Measurements from ENCODE around the gene ATP6V1B1. TPM values are rescaled to one million over a fixed set of nuclear protein-coding genes. Genes with fewer than 3 reads are reported as not detected.

The ATP6V1B1 gene
- total and polyA plus RNA-seq, 2 of the 13 experiments (the other 11 are each of a cell fraction or from before 2014, with no cell fraction given): 0.58 to 1.6 TPM

GRCh38 chr2:70887550-70888246, 48.0 kb upstream of the ATP6V1B1 start (continued):
- TF ChIP-seq, protein P1, sequence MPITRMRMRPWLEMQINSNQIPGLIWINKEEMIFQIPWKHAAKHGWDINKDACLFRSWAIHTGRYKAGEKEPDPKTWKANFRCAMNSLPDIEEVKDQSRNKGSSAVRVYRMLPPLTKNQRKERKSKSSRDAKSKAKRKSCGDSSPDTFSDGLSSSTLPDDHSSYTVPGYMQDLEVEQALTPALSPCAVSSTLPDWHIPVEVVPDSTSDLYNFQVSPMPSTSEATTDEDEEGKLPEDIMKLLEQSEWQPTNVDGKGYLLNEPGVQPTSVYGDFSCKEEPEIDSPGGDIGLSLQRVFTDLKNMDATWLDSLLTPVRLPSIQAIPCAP (CRISPR knock-in tag; IDR thresholded peaks at IDR 0.05; ENCODE audit: low read depth): no peak
- TF ChIP-seq MTF1 (CRISPR knock-in tag; IDR thresholded peaks at IDR 0.05): no peak
- 0 out of 2 replicates have a peak, but pooled peaks have one; percentile 38 for TF ChIP-seq ZNF891 (CRISPR knock-in tag; IDR thresholded peaks at IDR 0.05)
- no peak for TF ChIP-seq ZNF746 (CRISPR knock-in tag; IDR thresholded peaks at IDR 0.05)
- 0 out of 2 replicates have a peak, but pooled peaks have one; percentile 43 for TF ChIP-seq BRD4 (CRISPR knock-in tag; IDR thresholded peaks at IDR 0.05)
- no peak for TF ChIP-seq CREB1 (IDR thresholded peaks at IDR 0.05)
- TF ChIP-seq CREB1 (CRISPR knock-in tag; IDR thresholded peaks at IDR 0.05): no peak
- peak; percentile 64 for TF ChIP-seq RXRA (CRISPR knock-in tag; IDR thresholded peaks at IDR 0.05)
- no peak for TF ChIP-seq SATB2 (CRISPR knock-in tag; IDR thresholded peaks at IDR 0.05)
- 0 out of 2 replicates have a peak, but pooled peaks have one; percentile 25 for TF ChIP-seq ZNF589 (CRISPR knock-in tag; conservative IDR thresholded peaks at IDR 0.05)
- TF ChIP-seq TFAP4 (IDR thresholded peaks at IDR 0.05; ENCODE audit: borderline replicate concordance, low read depth): peak; percentile 17; the same call in 1 of the 2 replicates
- TF ChIP-seq DMAP1 (CRISPR knock-in tag; IDR thresholded peaks at IDR 0.05): 0 out of 2 replicates have a peak, but pooled peaks have one; percentile 30
- TF ChIP-seq NFKBIZ (CRISPR knock-in tag; IDR thresholded peaks at IDR 0.05): no peak
- TF ChIP-seq MIXL1 (CRISPR knock-in tag; IDR thresholded peaks at IDR 0.05): no peak
- no peak for TF ChIP-seq ZNF431 (CRISPR knock-in tag; IDR thresholded peaks at IDR 0.05; ENCODE audit: borderline replicate concordance, low read depth)
- TF ChIP-seq, protein P2, sequence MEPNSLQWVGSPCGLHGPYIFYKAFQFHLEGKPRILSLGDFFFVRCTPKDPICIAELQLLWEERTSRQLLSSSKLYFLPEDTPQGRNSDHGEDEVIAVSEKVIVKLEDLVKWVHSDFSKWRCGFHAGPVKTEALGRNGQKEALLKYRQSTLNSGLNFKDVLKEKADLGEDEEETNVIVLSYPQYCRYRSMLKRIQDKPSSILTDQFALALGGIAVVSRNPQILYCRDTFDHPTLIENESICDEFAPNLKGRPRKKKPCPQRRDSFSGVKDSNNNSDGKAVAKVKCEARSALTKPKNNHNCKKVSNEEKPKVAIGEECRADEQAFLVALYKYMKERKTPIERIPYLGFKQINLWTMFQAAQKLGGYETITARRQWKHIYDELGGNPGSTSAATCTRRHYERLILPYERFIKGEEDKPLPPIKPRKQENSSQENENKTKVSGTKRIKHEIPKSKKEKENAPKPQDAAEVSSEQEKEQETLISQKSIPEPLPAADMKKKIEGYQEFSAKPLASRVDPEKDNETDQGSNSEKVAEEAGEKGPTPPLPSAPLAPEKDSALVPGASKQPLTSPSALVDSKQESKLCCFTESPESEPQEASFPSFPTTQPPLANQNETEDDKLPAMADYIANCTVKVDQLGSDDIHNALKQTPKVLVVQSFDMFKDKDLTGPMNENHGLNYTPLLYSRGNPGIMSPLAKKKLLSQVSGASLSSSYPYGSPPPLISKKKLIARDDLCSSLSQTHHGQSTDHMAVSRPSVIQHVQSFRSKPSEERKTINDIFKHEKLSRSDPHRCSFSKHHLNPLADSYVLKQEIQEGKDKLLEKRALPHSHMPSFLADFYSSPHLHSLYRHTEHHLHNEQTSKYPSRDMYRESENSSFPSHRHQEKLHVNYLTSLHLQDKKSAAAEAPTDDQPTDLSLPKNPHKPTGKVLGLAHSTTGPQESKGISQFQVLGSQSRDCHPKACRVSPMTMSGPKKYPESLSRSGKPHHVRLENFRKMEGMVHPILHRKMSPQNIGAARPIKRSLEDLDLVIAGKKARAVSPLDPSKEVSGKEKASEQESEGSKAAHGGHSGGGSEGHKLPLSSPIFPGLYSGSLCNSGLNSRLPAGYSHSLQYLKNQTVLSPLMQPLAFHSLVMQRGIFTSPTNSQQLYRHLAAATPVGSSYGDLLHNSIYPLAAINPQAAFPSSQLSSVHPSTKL (CRISPR knock-in tag; IDR thresholded peaks at IDR 0.05): peak; percentile 56; the same call in 1 of the 2 replicates
- peak; percentile 42; the same call in 1 of the 2 replicates for TF ChIP-seq NFKB2 (CRISPR knock-in tag; IDR thresholded peaks at IDR 0.05; ENCODE audit: borderline replicate concordance)
- TF ChIP-seq SNRNP70 (IDR thresholded peaks at IDR 0.05; ENCODE audit: low read depth, low read length): no peak
- no peak for TF ChIP-seq BCL6 (CRISPR knock-in tag; IDR thresholded peaks at IDR 0.05)
- TF ChIP-seq ZNF24 (IDR thresholded peaks at IDR 0.05): no peak
- TF ChIP-seq SALL1 (CRISPR knock-in tag; IDR thresholded peaks at IDR 0.05): peak; percentile 67
- no peak for TF ChIP-seq POLR2AphosphoS2 (IDR thresholded peaks at IDR 0.05; ENCODE audit: low read depth, low read length)
- peak; percentile 65 for TF ChIP-seq ZNF563 (CRISPR knock-in tag; IDR thresholded peaks at IDR 0.05)
- TF ChIP-seq ZNF337 (CRISPR knock-in tag; IDR thresholded peaks at IDR 0.05; ENCODE audit: borderline replicate concordance, low read depth): no peak
- TF ChIP-seq TAF1 (CRISPR knock-in tag; IDR thresholded peaks at IDR 0.05): peak; percentile 43; the same call in 1 of the 2 replicates
- no peak for TF ChIP-seq ZNF282 (IDR thresholded peaks at IDR 0.05; ENCODE audit: partially characterized antibody)
- no peak for TF ChIP-seq ZNF33B (CRISPR knock-in tag; IDR thresholded peaks at IDR 0.05)

Data from HepG2 (cell line).